PFSK-1 (cell line): ENCODE results near the gene CACNA2D4.

Source experiments
- FOXP2 ChIP-seq: optimal IDR thresholded peaks from 2 replicates; pipeline ENCODE3; 2011; ENCODE audit warnings: borderline replicate concordance, control low read depth, inconsistent platforms; ENCODE audit not compliant: insufficient read depth; ENCODE audit errors: extremely low read length, extremely low read depth
- POLR2AphosphoS5 ChIP-seq: IDR thresholded peaks from 2 replicates; pipeline ENCODE4 v1.6.1; 2012; ENCODE audit warnings: low read depth, mild to moderate bottlenecking, control low read depth, low read length, moderate library complexity
- REST ChIP-seq, 2 experiments: IDR thresholded peaks; 2 replicates each; pipeline versions ENCODE4 v1.6.1 to v1.8.0; 2011 to 2012; ENCODE audit warnings: low read depth in 2 of 2, low read length in 2 of 2, control low read depth in 1 of 2, inconsistent platforms in 1 of 2, mild to moderate bottlenecking in 1 of 2, moderate library complexity in 1 of 2; ENCODE audit not compliant: insufficient read depth in 1 of 2
- SIN3A ChIP-seq: IDR thresholded peaks from 2 replicates; pipeline ENCODE4 v1.6.1; 2012; ENCODE audit warnings: mild to moderate bottlenecking, low read length, moderate library complexity, borderline replicate concordance; ENCODE audit not compliant: insufficient read depth
- TAF1 ChIP-seq: IDR thresholded peaks from 2 replicates; pipeline ENCODE4 v1.6.1; 2012; ENCODE audit warnings: low read length, control low read depth, borderline replicate concordance; ENCODE audit not compliant: insufficient read depth

The CACNA2D4 gene

GRCh38 chr12:1933342-1934051 lies 15.0 kb upstream of the CACNA2D4 start:
- TF ChIP-seq FOXP2 (no peak), TAF1 (no peak), POLR2AphosphoS5 (no peak), REST (IDR thresholded peaks at IDR 0.05; ENCODE audit: insufficient read depth in 1 of 2, low read depth in 2 of 2, low read length in 2 of 2) (no peak), SIN3A (no peak)

- TF ChIP-seq POLR2AphosphoS5 (no peak), SIN3A (no peak), REST (IDR thresholded peaks at IDR 0.05; ENCODE audit: insufficient read depth in 1 of 2, low read depth in 2 of 2, low read length in 2 of 2) (no peak), TAF1 (no peak), FOXP2 (no peak)
These were observed 13.9 kb upstream of the CACNA2D4 start for GRCh38 chr12:1932264-1932777.

GRCh38 chr12:1931642-1932041 lies 13.2 kb upstream of the CACNA2D4 start:
- TF ChIP-seq SIN3A (no peak), REST (IDR thresholded peaks at IDR 0.05; ENCODE audit: insufficient read depth in 1 of 2, low read depth in 2 of 2, low read length in 2 of 2) (no peak), POLR2AphosphoS5 (no peak), TAF1 (no peak), FOXP2 (no peak)

- TF ChIP-seq TAF1 (no peak), REST (IDR thresholded peaks at IDR 0.05; ENCODE audit: insufficient read depth in 1 of 2, low read depth in 2 of 2, low read length in 2 of 2) (no peak), FOXP2 (no peak), POLR2AphosphoS5 (no peak), SIN3A (no peak)
These were observed 12.5 kb upstream of the CACNA2D4 start for GRCh38 chr12:1930803-1931597.
